Neural cell (in vitro differentiated cells): ENCODE results near the gene CLEC19A.

ENCODE experiments used
- CTCF ChIP-seq: fragments of 450-650 bp; IDR thresholded peaks from 2 replicates; pipeline ENCODE4 v1.5.1; 2014; ENCODE audit warnings: antibody characterized with exemption, mild to moderate bottlenecking, moderate library complexity; ENCODE audit not compliant: poor library complexity, severe bottlenecking
- EP300 ChIP-seq: fragments of 450-650 bp; conservative IDR thresholded peaks from 2 replicates; pipeline ENCODE4 v1.6.1; 2014; ENCODE audit warnings: antibody characterized with exemption, mild to moderate bottlenecking, moderate library complexity; ENCODE audit not compliant: poor library complexity, severe bottlenecking
- EZH2 ChIP-seq: fragments of 200-600, 300-800 bp; shearing (Covaris generic), sonication (generic); IDR thresholded peaks from 2 replicates; pipeline ENCODE4 v1.6.1; 2014; ENCODE audit warnings: antibody characterized with exemption, low read length, borderline replicate concordance, mild to moderate bottlenecking; ENCODE audit not compliant: insufficient read depth, poor library complexity, severe bottlenecking
- MXI1 ChIP-seq: fragments of 450-650 bp; conservative IDR thresholded peaks from 2 replicates; pipeline ENCODE4 v1.6.1; 2014; ENCODE audit warnings: antibody characterized with exemption, mild to moderate bottlenecking; ENCODE audit not compliant: poor library complexity, severe bottlenecking
- POLR2AphosphoS5 ChIP-seq: IDR thresholded peaks from 2 replicates; pipeline ENCODE4 v1.6.1; 2012
- RAD21 ChIP-seq: fragments of 450-650 bp; conservative IDR thresholded peaks from 2 replicates; pipeline ENCODE4 v1.6.1; 2014; ENCODE audit warnings: antibody characterized with exemption, mild to moderate bottlenecking, moderate library complexity
- SMC3 ChIP-seq: fragments of 450-650 bp; conservative IDR thresholded peaks from 2 replicates; pipeline ENCODE4 v1.6.1; 2014; ENCODE audit warnings: antibody characterized with exemption, mild to moderate bottlenecking, moderate library complexity; ENCODE audit not compliant: poor library complexity

- TF ChIP-seq CTCF (no peak), EZH2 (no peak), POLR2AphosphoS5 (no peak), RAD21 (no peak), EP300 (no peak), SMC3 (no peak), MXI1 (no peak)
Measured at GRCh38 chr16:19344980-19345379, 59.4 kb downstream of the CLEC19A start.
